Right lobe of liver (tissue), 6 donors: Measurements from ENCODE around the gene PHIP. TPM values are rescaled to one million over a fixed set of nuclear protein-coding genes. Genes with fewer than 3 reads are reported as not detected.

Experiments used
- ATAC-seq, 4 donors: fragments of 200-7000 bp; cut with Tn5 transposase; one replicate each; pipeline ENCODE4 v1.9.1; 2020; ENCODE audit warnings: mild to moderate bottlenecking in 4 of 4, moderate library complexity in 4 of 4
- DNase-seq, 3 donors: peaks; one replicate each; pipeline ENCODE4 v3.0.0-alpha.2; 2020
- H3K27ac ChIP-seq, 3 donors: fragments of 200-600 bp; one replicate each; pipeline ENCODE4 v1.8.0; 2022
- H3K27me3 ChIP-seq, 2 donors: fragments of 200-600 bp; one replicate each; pipeline ENCODE4 v1.8.0; 2022
- H3K36me3 ChIP-seq, 4 donors: fragments of 200-600 bp; sonication (generic) in 1 of 4; one replicate each; pipeline versions ENCODE4 v1.5.1 to v1.8.0; 2017 to 2022; ENCODE audit warnings: control low read depth in 1 of 4
- H3K4me1 ChIP-seq, 4 donors: fragments of 200-600 bp; sonication (generic) in 1 of 4; one replicate each; pipeline versions ENCODE4 v1.5.1 to v1.8.0; 2017 to 2022; ENCODE audit warnings: control low read depth in 1 of 4
- H3K4me3 ChIP-seq, 3 donors: fragments of 200-600 bp; one replicate each; pipeline ENCODE4 v1.8.0; 2022
- H3K9me3 ChIP-seq, 4 donors: fragments of 200-600 bp; sonication (generic) in 1 of 4; one replicate each; pipeline versions ENCODE4 v1.5.1 to v1.8.0; 2017 to 2022; ENCODE audit warnings: control low read depth in 1 of 4
- POLR2A ChIP-seq: fragments of 450-650 bp; IDR thresholded peaks from one replicate; pipeline ENCODE4 v1.6.1; 2017; ENCODE audit warnings: antibody characterized with exemption, mild to moderate bottlenecking
- WGBS: methylation state at CpG from one replicate; pipeline ENCODE4 v1.1.6; 2018; ENCODE audit warnings: low coverage, low lambda C conversion rate; ENCODE audit not compliant: insufficient coverage; ENCODE audit errors: missing lambda C conversion rate; 5-methylcytosine and 5-hydroxymethylcytosine counted together
- intact Hi-C, 2 donors: fragments of 100-400 bp; cut with DNase I; formaldehyde crosslinking; loops; one replicate each; pipeline versions ENCODE4 v1.11.2 to v1.14.1; 2022
- total RNA-seq, 6 experiments: library from RNA; depleted of rRNA in 2 of 6; stranded (reverse); fragments of >200 nt in 2 of 6; fragmentation: NEBNext Ultra II Directional in 3 of 6; extraction: Animal tissue kit (Norgen Biotek cat#: 25700) in 3 of 6; gene quantifications; one replicate each; pipeline versions ENCODE4 v1.1.0 to v1.2.4, GENCODE V29; 2016 to 2023
- TF ChIP-seq, protein P1 (sequence below), 4 donors: fragments of 200-600 bp in 3 of 4; fragments of 450-650 bp in 1 of 4; IDR thresholded peaks; one replicate each; pipeline versions ENCODE4 v1.5.1 to v1.8.0; 2016 to 2022; ENCODE audit warnings: antibody characterized with exemption in 4 of 4, mild to moderate bottlenecking in 2 of 4
- donor health status: DM: no; HTN: yes; CAD: no.
- donor health status: DM: no; HTN: no; CAD: no.
- donor health status: DM: no; HTN: no; CAD: no.
- donor health status: DM: no; HTN: yes; CAD: no.
- donor health status: DM: no; HTN: yes; CAD: no.

The PHIP gene
- total RNA-seq, 6 experiments from 2014 or later = 5.0 to 7.8 (median 6.4) TPM

DNA sequence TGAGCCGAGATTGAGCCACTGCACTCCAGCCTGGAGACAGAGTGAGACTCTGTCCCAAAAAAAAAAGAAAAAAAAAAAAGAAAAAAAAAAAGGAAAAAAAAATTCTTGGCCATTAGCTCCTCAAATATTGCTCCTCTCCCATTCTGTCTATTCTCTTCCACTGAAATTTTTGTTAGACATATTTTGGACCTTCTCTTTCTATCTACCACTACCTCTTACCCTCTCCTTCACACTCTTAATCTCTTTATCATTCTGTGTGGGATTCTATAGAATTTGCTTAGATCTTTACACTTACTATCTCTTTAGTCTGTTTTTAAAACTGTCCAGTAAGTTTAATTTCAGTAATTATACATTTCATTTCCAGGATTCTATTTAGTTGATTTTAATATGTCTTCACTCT, 125.7 kb downstream of the PHIP start:
- peaks cover 0 to 33% (median 22%) of the 10 kb centered on the region in 4 donors for H3K36me3 ChIP-seq
- ATAC-seq (no peak), DNase-seq (no peak)
- no peak for TF ChIP-seq POLR2A
- TF ChIP-seq, protein P1, sequence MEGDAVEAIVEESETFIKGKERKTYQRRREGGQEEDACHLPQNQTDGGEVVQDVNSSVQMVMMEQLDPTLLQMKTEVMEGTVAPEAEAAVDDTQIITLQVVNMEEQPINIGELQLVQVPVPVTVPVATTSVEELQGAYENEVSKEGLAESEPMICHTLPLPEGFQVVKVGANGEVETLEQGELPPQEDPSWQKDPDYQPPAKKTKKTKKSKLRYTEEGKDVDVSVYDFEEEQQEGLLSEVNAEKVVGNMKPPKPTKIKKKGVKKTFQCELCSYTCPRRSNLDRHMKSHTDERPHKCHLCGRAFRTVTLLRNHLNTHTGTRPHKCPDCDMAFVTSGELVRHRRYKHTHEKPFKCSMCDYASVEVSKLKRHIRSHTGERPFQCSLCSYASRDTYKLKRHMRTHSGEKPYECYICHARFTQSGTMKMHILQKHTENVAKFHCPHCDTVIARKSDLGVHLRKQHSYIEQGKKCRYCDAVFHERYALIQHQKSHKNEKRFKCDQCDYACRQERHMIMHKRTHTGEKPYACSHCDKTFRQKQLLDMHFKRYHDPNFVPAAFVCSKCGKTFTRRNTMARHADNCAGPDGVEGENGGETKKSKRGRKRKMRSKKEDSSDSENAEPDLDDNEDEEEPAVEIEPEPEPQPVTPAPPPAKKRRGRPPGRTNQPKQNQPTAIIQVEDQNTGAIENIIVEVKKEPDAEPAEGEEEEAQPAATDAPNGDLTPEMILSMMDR (IDR thresholded peaks at IDR 0.05) = no peak
- H3K27me3 ChIP-seq = no peaks in the 10 kb centered on the region
- H3K27ac ChIP-seq = no peak overlapping the region
- H3K4me3 ChIP-seq = no peak overlapping the region
- no peaks in the 10 kb centered on the region for H3K9me3 ChIP-seq
- WGBS = no CpG with 5 or more reads among the region's 1 CpG
- intact Hi-C loops = no loop called here
- no peaks in the 10 kb centered on the region for H3K4me1 ChIP-seq

DNA sequence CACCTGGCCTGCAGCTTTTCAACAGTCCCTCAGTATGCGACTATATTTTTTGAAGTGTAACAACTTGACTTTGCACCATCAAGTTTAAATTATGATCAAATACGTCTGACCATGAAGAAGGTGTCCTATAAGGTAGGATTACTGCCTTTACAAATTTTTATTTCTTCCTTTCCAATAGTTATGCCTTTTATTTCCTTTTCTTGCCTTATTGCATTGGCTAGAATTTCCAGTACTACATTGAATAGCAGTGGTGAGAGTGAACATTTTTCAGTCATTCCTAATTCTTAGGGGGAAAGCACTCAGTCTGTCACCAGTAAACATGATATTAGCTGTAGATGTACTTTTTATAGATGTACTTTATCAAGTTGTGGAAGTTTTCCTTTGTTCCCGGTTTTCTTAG, 129.3 kb downstream of the PHIP start:
- H3K4me1 ChIP-seq = no peaks in the 10 kb centered on the region
- no peak overlapping the region for H3K27ac ChIP-seq
- no peaks in the 10 kb centered on the region for H3K9me3 ChIP-seq
- H3K27me3 ChIP-seq = no peaks in the 10 kb centered on the region
- WGBS = 100% methylated on average over 3 of the region's 3 CpGs
- no peak for TF ChIP-seq POLR2A
- TF ChIP-seq, protein P1 (IDR thresholded peaks at IDR 0.05) = no peak
- ATAC-seq = no peak
- intact Hi-C loops = no loop called here
- no peak for DNase-seq
- no peak overlapping the region for H3K4me3 ChIP-seq
- H3K36me3 ChIP-seq = peaks cover 0 to 49% (median 25%) of the 10 kb centered on the region in 4 donors

DNA sequence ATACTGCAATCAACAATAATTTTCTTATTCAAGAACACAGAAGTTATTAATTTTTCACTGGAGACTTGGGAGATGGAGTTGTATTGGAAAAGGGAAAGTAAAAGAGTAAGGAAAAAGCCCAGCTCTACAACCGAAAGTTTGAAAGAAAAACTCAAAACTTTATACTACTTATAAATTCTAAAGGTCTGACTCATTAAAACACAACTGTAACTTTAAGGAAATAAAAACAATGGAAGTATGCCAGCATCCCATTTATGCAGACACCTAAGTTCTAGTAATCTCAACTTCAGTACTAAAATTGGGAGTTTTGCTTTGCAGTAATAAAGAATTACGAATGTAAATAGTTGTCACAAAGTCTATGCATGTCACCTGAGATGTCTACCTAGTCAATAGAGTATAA, 130.1 kb downstream of the PHIP start:
- Histone ChIP-seq H3K4me1 (no peaks in the 10 kb centered on the region), H3K27me3 (no peaks in the 10 kb centered on the region), H3K9me3 (no peaks in the 10 kb centered on the region), H3K27ac (no peak overlapping the region), H3K4me3 (no peak overlapping the region), H3K36me3 (peaks cover 0 to 50% (median 20%) of the 10 kb centered on the region in 4 donors)
- DNase-seq (no peak), ATAC-seq (no peak)
- WGBS = 100% methylated on average over 2 of the region's 2 CpGs
- intact Hi-C loops = no loop called here
- TF ChIP-seq POLR2A = no peak
- TF ChIP-seq, protein P1 (IDR thresholded peaks at IDR 0.05) = no peak

DNA sequence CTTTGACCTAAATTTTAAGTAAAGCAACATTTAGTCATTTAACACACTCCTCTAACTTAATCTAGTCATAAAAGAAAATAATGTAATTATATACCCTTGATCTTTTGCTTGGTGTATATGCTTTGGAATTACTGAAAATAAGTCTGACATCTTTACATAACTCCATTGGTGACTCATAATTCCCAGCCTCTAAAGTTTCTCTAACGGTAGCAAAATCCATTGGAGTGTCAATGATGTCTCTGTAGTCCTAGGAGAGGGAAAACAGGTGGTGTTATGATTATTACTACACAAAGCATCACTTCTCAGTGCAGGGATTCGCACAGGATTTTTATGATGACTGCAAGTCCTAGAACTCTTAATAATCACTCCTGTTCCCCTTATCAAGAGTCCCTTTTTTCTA, 130.5 kb downstream of the PHIP start:
- WGBS = 95% methylated on average over 2 of the region's 2 CpGs
- DNase-seq (no peak), ATAC-seq (no peak)
- intact Hi-C loops = no loop called here
- TF ChIP-seq, protein P1 (IDR thresholded peaks at IDR 0.05) = no peak
- no peak for TF ChIP-seq POLR2A
- H3K4me1 ChIP-seq = no peaks in the 10 kb centered on the region
- H3K4me3 ChIP-seq = no peak overlapping the region
- no peaks in the 10 kb centered on the region for H3K27me3 ChIP-seq
- no peak overlapping the region for H3K27ac ChIP-seq
- H3K9me3 ChIP-seq = no peaks in the 10 kb centered on the region
- peaks cover 0 to 50% (median 19%) of the 10 kb centered on the region in 4 donors for H3K36me3 ChIP-seq

DNA sequence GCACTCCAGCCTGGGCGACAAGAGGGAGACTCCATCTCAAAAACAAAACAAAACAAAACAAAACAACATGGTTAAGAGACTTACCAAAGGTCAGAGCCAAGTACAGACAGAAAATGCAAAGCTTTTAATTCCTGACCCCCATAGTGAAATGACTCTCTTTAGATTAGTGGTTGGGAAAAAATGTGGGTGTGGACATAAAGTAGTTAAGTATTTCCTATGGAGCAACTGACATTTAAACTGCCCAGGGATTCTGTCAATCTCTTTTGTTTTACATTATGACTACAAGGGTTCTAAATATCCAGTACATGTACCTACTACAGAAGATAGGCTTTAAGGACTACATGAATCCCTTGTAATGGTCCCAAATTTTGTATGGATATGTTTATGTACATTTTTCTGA, 135.6 kb downstream of the PHIP start:
- no peak overlapping the region for H3K27ac ChIP-seq
- no peaks in the 10 kb centered on the region for H3K9me3 ChIP-seq
- H3K36me3 ChIP-seq = peaks cover 0 to 56% (median 10%) of the 10 kb centered on the region in 4 donors
- intact Hi-C loops = no loop called here
- H3K4me3 ChIP-seq = no peak overlapping the region
- no CpG with 5 or more reads among the region's 1 CpG for WGBS
- DNase-seq (no peak), ATAC-seq (no peak)
- no peaks in the 10 kb centered on the region for H3K4me1 ChIP-seq
- no peak for TF ChIP-seq POLR2A
- TF ChIP-seq, protein P1 (IDR thresholded peaks at IDR 0.05) = no peak
- H3K27me3 ChIP-seq = no peaks in the 10 kb centered on the region
